Vagina (tissue), 2 donors: ENCODE results near the gene ARSG.

Experiments used
- POLR2A ChIP-seq, 2 donors: fragments of 450-650 bp; IDR thresholded peaks; one replicate each; pipeline ENCODE4 v1.6.1; 2017; ENCODE audit warnings: antibody characterized with exemption in 2 of 2, mild to moderate bottlenecking in 2 of 2, moderate library complexity in 2 of 2
- TF ChIP-seq, protein P1 (sequence below), 3 experiments: fragments of 450-650 bp in 2 of 3; fragments of 200-600 bp in 1 of 3; sonication (generic) in 1 of 3; IDR thresholded peaks; one replicate each; pipeline ENCODE4 v1.5.1; 2017 to 2019; ENCODE audit warnings: antibody characterized with exemption in 3 of 3, mild to moderate bottlenecking in 2 of 3, moderate library complexity in 2 of 3

DNA sequence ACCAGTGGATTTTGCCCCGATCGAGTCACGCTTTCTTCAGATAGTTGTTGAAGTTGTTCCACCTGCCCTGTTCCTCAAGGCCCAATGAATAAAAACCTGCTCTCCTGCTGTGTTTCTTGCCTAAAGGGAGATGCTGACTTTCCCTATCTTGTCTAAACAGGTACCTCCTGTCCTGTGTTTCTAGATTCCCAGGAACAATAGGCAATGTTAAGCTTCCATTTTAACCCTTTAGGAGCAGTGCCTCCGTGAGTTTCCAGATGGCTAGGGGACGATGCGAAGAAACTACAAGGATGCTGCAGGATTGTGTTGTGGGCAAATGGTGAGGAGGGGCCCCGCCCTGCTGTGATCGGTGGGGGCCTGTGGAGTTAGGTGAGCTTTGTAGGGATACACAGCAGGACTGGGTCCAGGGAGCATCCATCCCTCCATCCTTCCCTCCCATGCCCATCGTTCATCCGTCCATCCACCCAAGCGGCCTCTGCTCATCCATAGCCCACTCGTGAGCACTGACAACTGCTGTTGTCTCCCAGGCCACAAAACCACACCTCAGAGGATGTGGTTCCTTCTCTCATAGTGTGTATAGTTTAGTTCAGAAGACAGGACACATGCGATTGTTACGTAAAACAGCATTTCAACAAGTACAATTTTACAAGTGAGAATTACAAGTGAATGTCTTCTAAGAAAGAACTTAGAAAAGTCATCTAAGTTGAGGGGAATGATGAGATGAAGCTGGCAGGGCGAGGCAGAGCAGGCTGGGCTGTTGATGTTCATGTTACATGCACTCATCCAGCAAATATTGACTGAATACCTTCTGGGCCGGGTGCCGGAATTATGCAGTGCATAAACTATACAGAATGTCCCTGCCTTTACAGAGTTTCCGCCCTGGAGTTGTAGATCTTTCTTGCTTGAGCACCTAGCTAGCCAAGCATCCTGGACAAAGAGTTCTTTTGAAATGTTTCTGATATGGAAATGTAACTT, 5.2 kb downstream of the ARSG start:
- TF ChIP-seq POLR2A (IDR thresholded peaks at IDR 0.05), result no peak
- TF ChIP-seq, protein P1, sequence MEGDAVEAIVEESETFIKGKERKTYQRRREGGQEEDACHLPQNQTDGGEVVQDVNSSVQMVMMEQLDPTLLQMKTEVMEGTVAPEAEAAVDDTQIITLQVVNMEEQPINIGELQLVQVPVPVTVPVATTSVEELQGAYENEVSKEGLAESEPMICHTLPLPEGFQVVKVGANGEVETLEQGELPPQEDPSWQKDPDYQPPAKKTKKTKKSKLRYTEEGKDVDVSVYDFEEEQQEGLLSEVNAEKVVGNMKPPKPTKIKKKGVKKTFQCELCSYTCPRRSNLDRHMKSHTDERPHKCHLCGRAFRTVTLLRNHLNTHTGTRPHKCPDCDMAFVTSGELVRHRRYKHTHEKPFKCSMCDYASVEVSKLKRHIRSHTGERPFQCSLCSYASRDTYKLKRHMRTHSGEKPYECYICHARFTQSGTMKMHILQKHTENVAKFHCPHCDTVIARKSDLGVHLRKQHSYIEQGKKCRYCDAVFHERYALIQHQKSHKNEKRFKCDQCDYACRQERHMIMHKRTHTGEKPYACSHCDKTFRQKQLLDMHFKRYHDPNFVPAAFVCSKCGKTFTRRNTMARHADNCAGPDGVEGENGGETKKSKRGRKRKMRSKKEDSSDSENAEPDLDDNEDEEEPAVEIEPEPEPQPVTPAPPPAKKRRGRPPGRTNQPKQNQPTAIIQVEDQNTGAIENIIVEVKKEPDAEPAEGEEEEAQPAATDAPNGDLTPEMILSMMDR (IDR thresholded peaks at IDR 0.05), result no peak
